Stimulated activated CD4-positive, alpha-beta T cell treated with anti-CD3 and anti-CD28 coated beads, Interleukin-4, amount 100 ng/mL, for 1 hour (primary cell): ENCODE data around the gene TTLL10.

ENCODE experiments used
- DNase-seq: peaks from one replicate; pipeline ENCODE4 v3.0.0-alpha.2; 2020

Gene TTLL10

DNA sequence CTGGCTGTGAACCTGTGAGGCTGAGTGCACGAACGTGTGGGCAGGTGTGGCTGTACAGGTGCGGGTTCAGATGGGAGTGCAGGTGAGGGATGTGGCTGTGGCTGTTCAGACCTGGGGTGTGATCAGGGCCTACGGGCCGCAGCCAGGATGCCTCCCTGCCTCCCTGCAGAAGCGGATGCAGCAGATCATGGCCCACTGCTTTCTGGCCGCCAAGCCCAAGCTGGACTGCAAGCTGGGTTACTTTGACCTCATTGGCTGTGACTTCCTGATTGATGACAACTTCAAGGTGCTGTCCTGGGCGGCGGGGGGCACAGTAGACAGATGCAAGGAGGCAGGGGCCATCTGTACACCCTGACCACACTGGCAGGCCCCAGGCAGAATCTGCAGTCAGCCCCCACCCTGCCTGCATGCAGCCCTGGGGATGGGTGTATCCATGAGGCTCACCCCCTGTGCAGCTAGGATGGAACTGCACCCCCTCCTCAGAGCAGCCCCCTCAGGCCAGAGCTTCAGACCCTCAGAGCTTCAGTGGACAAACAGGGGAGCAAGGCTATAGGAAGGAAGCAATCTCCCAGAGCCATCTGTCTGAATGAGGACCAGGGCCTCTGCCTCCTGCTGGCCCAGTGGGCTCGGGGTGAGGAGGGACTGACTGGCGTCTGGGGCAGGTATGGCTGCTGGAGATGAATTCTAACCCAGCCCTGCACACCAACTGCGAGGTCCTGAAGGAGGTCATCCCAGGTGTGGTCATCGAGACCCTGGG is 22.9 kb downstream of the TTLL10 start:
- DNase-seq: no peak

DNA sequence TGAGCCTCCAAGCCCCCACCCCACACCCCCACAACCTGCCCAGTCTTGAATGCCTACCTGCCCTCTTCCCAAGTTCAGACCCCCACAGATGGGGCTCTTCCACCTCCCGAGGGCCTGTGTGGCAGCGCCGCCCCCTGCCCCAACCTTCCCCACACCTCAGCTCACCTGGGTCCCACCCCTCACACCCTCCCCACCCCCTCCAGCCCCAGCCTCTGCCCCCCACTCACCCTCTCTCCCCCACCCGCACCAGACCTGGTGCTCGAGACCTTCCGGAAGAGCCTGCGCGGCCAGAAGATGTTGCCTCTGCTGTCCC is 23.5 kb downstream of the TTLL10 start:
- DNase-seq: no peak

DNA sequence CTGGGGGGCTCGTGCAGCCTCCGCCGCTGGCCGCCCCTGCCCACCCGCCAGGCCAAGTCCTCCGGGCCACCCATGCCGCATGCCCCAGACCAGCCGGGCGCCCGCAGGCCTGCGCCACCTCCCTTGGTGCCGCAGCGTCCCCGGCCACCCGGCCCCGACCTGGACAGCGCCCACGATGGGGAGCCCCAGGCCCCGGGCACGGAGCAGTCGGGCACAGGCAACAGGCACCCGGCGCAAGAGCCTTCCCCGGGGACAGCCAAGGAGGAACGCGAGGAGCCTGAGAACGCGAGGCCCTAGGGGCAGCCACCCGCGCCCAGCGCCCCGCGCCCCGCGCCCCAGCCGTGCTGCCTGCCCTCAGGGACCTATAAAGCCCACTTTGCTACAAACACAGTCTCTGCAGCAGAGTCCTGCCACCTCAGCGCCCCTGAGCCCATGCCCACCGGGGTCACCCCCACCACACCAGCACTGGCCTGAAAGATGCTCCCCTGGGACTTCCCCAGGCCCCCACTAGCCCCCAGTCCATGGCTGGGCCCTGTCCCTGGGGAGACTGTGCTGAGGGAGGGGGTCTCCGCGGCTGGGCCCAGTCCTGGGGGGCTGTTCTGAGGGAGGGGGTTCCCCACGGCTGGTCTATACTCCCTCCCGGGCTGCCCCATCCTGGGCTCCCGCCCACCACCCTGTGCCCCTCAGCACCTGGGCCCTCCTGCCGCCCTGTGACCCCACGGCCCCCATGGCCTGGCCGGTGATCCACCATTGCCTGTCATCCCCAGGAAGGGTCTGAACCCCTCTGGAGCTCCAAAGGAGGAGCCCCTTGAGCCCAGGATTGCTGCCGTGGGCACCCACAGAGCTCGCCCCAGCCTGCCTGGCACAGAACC is 24.1 kb downstream of the TTLL10 start:
- no peak for DNase-seq

DNA sequence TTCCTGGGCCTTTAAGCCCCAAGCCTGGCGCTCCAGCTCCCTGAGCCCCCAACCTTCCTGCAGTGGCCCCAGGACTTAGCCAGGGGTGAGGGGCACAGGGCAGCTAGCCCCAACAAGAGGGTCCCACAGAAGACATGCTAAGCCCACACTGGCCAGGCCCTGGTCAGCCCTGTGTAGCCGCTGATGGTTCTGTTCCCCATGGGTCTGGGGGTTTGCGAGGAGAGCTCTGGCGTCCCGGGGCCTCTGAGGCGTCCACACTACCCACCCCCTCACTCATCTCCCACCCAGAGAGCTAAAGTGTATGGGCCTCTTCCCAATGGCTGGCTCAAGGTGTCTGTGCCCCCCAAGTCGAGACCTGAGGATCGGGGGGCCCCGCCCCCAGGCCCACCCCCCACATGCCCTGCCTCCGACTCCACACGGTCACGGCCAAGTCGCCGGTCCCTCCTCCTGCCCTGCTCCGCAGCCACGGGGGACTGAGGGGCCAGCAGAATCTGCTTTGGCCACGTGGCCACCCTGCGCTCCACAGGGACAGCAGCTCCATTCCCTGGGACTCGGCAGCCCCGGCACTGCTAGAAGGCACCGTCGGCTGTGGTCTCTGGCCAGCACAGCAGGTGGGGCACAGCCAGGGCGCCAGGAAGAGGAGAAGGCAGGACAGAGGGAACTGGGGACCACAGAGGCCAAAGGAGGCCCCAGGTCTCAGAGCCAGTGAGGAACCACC is 24.9 kb downstream of the TTLL10 start:
- no peak for DNase-seq

DNA sequence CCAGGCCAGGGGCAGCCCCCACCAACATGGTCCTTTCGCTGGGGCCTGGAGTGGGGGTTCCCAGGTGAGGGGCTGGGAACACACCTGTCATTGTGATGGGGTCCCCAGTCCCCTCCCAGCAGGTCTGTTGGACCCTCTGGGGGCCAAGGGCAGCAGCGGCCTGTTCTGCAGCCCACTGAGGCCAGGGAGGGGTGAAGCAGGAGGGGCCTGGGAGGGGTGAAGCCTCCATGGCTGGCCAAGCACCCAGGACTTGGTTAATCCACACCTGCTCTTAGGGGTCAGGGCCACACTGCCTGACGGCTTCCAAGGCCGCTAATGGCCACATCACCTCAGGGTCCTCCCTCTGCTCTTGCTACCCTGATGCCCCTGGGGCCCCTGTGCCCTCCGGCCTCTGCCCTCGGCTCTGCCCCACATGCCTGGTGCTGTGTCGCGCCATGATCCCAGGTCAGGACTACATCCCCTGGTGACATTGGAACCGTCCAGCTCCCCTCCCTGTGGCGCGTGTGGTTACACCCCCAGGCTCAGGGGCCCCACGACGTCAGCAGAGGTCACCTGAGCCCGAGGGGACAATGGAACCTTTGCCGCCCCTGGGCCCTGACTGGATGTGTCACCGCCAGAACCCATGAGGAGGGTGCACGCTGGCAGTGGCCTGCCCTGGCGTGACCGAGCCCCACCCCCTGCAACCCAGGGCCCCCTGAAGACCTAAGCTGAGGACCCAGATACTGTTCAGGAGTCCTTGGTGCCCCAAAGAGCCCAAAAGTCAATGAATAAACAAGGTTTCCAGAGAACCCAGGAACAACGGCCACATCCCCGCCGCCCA is 25.7 kb downstream of the TTLL10 start:
- DNase-seq: no peak

DNA sequence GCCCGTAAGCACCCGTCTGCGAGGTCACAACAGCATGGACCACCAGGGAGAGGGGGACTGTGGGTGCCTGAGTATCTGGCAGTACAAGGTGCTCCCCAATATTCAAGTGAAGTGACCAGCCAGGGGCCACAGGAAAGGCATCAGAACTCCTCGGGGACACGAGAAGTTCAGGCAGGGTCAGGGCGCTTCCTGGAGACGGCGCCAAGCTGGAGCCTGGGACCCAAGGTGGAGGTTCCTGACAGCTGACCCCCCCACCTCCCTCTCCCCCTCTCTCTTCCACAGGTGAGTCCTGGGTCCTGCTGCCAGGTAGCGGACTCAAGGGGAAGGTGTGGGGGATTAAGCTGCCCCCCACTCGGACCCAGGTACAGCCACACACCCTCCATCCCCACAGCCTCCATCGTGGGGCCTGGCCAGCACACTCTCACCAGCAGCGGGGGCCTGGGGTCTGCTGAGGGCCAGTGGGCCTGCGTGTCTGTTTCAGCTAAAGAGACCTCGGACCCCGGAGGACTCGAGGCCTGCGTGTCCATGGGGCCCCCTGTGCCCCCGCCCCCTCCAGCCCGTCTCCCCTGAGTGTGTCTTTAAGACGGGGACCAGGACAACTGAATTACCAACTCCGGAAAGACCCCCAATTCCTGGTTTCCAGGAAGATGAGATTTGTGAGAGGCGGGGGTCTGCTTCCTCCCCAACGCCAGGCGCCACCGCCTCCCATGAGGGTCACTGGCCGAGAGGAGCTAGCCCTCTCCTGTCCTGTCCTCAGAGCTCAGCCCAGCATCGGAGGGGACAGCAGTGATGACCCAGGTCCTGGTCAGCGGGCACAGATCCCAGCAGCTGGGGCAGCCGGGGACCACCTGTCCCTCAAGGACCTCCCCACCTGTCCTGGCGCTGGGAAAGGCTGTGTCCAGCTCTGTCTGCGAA is 26.5 kb downstream of the TTLL10 start:
- no peak for DNase-seq

DNA sequence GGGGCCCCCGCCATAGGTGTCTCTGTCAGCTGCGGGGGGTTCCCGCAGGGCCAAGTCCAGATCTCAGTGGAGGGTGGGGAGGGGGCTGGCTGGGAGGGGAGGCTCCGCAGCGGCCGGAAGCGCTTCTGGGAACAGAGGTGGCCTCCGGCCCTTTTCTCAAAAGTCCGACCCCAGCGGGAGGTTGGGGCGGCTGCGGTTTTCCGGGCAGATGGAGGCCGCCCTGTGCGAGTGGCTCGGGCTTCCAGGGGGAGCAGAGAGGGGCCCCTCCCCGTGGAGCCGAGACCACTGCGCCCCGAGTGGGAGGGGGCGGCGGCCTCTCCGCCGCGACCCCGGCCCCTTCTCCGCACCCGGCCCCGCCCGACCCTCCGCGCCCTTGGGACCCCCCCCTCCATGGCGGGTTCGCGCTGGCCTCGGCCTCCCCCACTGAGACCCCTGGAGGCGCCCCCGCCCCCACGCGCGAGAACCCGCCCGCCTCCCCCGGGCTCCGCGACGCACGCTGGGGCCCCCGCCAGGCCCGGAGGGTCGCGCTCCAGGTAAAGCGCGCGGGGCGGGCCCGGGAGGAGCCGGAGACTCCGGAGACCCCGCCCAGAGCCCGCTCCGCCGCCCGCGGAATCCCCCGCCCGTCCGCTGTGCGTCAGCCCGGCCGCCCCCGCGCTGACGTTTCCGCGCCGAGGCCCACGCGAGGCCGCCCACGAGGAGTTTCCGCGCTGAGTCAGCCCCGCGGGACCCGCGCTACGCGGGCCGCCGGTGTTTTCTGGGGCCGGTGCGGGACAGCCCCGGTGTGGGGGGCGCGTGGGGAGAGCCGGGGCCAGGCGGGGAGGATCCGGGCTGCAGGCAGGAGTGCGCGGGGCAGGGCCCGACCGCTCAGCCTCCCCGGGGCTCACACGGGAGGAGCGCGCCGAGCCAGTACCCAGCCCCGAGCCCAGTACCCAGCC is 27.5 kb downstream of the TTLL10 start:
- peak; percentile 95 for DNase-seq

DNA sequence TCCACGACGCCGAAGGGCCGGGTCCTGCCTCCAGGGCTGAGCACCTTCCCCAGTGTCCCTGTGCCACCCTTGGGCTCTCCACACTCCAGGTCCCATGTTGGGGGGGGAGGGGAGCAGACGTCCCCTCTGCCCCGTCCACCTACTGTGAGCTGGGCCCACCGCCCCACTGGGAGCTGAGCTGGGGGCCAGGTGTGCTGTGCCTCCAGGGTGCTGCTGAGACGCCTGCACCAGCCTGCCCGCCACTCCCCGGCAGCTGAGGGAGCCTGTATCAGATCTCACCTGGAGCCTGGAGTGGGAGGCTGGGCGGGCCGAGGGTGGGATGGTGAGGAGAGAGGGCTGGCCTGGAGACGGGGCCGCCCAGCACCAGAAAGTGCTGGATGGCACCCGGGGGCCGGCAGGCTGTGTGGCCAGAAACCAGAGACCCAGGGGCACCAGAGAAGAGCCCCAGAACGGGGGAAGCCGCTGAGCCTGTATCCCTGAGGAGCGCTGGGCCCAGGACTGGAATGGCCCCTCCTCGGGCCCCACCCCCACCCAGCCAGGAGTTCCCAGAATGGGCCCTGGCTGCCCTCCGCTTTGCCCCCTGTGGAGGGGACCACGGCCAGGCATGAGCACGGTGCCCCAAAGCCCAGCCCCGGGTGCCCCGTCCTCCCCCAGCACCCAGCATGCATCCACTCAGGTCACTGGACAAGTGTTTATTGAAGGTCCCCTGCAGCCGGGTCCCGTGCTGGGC is 29.3 kb downstream of the TTLL10 start:
- DNase-seq: no peak

DNA sequence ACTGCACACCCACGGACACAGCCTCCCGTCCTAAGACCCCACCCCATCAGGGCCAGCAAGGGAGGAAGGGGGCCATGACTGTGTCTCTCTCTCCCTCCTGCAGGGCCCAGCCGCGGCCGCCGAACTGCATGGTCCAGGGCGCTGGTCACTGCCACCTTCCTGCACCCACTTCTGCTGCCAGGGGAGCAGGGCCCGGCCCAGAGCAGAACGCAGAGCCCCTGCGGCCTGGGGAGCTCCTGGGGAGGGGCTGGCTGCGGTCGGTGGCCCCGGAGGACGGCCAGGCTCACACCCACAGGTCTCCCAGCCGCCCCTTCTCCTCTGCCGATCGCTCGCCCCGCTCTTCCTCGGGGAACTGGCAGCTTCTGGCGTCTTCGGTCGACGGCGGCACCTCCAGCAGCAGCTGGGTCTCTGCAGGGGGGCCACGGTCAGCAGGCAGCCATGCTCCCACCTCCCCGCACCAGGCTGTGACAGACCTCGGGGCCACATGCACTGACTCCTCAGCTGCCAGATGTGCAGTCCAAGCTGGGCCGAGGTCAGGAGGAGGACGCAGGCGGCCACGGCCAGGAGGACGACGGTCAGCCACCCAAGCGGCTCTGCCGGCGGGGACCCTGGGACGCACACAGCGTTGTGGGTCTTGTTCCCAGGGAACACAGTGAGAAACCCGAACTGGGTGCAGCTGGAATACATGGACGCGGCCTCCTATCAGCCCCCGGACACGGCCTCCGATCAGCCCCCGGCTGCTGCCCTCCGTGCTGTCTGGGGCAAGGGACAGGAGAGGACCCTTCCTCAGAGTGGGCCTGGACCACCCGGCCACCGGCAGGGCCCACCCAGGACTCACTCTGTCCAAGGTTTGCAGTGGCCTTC is 30.1 kb downstream of the TTLL10 start:
- no peak for DNase-seq

DNA sequence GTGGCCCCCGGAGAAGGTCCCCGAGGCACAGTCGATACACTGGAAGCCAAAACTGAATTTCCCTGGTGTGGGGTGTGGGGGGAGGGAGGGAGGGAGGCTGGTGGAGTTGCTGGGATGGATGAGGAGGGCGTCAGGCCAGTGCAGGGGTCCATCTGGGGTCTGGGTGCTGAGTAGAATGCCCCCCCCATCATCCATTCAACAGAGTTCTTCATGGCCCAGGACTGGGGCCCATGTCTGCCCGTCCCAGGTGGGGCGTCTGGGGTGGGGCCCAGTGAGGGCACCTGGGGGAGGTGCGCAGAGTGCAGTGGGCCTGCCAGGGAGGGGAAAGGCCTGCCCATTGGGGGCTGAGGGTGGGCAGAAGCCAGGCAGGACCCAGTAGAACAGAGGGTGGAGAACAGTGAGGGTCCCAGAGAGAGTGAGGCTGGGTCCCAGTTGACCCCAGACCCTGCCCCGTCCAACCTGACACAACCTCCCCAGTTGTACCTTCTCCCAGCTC is 30.8 kb downstream of the TTLL10 start:
- DNase-seq: no peak

DNA sequence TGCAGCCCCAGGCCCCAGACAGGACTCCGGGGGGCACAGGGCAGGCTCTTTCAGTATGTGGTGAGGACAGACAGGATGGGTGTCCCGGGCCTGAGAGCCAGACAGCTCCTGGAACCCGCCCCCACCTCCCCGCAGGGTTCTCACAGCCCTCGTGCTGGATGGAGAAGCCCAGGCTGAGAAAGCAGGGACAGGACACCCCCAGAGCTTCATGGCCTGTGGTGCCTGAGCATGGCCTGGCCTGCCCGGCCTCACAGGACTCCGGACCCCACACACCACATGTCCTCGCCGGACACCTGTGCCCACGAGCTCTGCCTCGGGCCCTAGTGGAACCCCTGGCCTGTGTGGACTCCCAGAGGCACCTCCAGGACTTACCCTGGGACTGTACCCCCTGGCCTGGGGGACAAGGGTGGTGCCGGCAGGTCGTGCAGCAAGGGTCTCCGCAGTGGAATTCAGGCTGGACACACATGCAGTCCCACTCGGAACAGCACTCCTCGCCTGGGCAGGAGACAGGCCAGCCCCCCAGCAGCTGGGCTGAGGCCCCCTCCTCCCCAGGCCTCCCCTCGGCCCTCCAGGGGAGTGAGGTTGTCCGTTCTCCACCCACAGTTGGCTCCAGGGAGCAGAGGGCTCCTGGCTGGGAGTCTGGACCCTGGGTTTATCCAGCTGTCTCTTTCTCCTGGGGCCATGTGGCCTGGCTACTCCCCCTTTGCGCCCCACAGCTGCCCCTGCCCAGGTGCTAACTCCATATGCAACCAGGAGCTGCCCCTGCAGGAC is 31.5 kb downstream of the TTLL10 start:
- DNase-seq: no peak

DNA sequence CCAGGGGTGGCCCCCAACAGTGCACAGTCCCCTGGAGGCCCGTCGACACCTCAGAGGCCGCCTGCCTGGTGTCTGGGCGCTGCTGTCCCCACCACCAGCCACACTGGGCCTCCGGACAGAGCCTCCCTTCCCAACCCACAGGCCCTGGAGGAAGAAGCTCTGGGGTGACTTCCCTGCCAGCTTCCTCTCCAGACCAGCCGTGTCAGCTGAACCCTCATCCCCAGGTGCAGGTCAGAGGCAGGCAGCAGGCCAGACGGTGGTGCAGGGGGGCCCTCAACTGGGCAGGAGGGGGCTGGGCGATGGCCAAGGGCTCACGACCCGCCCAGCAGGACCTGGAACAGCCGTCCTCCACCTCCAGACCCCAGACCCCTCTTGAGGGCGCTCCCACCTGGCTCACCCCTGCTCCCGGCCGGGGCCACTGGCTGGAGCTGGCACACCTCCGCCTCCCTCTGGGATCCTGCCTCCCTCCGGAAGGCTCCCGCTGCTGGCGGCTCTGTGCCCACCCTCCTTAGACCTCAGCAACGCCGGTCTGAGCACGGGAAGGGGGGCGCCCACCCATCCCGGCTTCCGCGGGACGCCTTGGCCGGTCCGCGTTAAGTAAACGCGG is 32.2 kb downstream of the TTLL10 start:
- DNase-seq: no peak

DNA sequence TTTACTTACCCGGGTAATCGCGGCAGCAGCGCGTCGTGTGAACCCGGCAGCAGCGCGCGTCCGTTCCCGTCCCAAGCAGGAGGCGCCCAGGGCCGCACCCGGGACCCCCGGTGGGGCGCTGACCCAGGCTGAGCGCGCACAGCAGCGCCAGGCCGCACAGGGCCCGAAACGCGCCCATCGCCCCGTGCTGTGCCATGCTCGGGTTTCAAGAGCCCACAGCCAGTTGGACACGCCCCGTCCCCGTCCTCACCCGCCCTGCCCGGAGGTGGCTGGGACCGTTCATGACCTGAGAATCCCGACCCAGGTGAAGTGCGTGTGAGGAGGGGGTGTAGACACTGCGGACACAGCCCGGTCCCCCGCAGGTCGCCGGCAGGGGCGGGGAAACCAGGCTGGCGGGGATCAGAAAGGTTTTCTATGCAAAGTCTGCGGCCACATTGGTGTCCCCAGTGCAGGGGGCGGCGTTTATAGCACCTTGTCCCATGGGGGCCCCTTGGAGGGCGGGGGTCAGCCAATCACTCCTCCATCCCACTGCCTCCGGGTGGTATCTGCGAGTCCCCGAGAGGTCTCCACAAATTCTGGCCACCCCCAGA is 32.8 kb downstream of the TTLL10 start, which contains the start of gene TNFRSF18:
TSS of gene TNFRSF18 (minus strand) at position 217 of the 590 bp plus-strand sequence. CDS start at position 196, 21 bp downstream.
- peak; percentile 65 for DNase-seq

DNA sequence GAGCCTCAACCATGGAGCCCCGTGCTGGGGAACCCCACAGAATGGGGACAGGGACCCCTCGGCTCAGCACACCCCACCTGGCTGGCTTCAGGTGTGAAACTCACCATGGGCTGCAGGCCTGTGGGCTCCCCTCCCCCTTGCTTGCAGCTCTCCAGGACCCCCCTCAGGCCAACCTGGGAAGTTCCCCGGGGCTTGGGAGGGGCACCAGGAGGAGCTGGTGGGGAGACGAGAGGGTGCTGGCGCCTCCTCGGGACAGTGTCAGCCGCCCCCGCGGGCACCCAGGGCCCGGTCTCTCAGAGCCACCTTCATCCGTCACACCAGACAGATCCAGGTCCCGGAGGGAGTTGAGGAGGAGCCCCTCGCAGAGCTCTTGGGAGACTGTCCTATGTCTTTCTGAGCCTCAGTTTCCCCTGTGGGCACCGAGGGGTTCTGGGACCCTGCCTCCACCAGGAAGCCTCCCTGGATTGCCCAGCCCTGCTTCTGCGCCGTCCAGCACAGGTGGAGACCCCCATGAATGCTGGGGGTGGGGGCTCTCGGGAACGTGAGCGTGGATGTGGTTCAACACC is 33.4 kb downstream of the TTLL10 start:
- DNase-seq: no peak

DNA sequence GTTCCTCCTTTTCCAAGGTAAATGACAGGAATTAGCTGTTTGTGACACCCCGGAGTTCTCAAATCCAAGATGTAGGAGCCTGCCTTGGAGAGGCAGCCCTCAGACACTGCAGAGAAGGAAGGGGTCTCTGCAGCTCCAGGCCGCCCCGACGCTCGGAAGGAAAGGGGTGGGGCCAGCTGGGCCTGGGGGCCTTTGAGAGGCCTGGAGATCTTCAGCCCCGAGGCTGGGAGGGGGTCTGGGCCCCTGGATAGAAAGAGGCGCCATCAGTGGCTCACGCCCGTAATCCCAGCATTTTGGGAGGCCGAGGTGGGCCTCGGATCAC is 33.9 kb downstream of the TTLL10 start:
- no peak for DNase-seq

DNA sequence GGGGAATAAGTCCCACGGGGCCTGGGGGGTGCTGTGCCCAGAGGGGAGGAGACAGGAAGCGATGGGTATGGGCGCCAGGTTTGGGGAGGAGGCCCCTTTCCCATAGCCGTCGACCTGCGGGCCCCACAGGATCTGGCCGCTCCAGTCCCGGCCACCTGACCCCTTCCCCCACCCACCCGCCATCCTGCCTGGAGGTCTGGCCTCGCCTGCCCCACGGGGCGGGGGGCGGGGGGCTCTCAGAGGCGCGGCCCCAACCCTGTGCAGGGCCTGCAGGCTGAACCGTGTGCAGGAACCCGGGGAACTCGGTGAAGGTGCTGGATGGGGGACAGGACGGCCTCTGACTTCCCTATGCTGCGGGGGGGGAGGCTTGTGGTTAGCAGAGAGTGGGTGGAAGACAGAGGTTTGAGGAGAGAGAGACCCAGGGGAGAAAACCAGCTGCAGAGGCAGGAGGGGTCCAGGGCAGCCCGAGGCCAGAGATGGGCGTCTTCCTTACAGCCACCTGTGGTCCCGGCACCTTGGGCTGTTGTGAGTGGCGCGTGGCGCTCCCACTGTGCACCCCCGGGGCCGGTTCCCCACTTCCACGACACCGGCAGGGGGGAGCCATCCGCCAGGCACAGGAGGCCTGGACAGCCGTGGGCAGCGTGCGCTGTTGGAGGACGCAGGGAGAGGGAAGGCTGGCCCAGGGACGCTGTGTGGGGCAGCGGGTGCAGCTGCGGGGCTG is 35.2 kb downstream of the TTLL10 start:
- DNase-seq: peak; percentile 64
